HL-60 (cell line): ENCODE data around the gene CDC42EP1.

Experiments
- CTCF ChIP-seq: IDR thresholded peaks from one replicate; pipeline ENCODE4 v1.5.1; 2011; ENCODE audit warnings: low read length, control low read depth, inconsistent platforms; ENCODE audit not compliant: insufficient read depth
- GABPA ChIP-seq: IDR thresholded peaks from 2 replicates; pipeline ENCODE4 v1.6.1; 2012; ENCODE audit warnings: low read depth
- POLR2AphosphoS5 ChIP-seq: IDR thresholded peaks from 2 replicates; pipeline ENCODE4 v1.6.1; 2012; ENCODE audit warnings: low read depth

GRCh38 chr22:37565830-37566229, 5.5 kb downstream of the CDC42EP1 start:
- TF ChIP-seq CTCF (no peak), POLR2AphosphoS5 (no peak), GABPA (no peak)
